HG03432 (cell line): ENCODE data around the gene YJEFN3.

ENCODE experiments used
- ATAC-seq: cut with Tn5 transposase; IDR thresholded peaks from one replicate; pipeline ENCODE4 v1.9.1; 2021; ENCODE audit warnings: mild to moderate bottlenecking, moderate library complexity; ENCODE audit not compliant: unreplicated experiment

The YJEFN3 gene

DNA sequence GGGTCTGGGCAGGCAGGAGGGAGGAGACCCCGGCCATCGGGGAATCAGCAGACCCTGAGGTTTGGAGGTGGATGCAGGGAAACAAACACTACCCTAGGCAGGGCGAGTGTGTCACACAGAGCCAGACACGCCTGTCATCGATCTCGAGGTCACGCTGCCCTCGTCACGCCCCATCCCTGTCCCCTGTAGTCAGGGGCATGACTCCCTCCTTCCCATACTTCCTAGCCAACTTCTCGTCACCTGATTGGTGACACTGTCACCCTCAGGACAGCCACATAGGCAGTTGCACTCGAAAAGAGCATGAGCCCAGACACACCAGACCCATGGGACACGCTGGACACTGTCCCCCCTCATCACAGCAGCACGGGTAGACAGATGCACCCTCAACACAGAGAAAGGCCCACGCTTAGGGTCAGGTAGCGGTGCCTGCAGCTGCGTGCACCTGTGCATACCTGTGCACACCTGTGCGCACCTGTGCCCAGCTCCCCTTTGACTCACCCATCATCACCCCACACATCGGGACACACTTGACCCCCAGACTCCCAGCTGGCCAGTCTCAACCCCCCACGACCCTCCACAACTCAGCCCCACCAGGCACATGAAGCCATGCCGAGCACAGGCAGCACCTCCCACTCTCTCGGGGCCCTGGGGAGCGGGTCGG, 21.2 kb downstream of the YJEFN3 start:
- ATAC-seq: no peak

DNA sequence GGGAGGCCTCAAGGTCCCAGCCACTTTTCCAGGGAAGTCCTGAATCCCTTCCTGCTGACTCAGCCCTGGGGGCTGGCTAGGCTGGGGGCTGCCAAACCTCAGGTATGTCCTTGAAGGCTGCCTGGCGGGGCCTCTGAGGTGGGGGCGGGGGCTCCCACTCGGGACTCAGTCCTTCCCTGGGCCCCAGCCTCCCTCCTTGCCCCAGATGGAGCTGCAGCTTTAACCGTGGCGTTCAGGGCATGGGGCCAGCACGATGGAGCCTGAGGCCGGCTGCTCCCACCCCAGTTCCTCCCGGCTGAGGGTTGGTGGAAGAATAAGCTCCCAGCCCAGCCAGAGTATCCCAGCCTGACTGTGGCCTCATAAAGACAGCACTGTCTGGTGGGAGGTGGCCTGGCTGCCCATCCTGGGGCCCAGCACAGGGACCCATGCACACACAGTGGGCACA, 21.8 kb downstream of the YJEFN3 start:
- no peak for ATAC-seq

DNA sequence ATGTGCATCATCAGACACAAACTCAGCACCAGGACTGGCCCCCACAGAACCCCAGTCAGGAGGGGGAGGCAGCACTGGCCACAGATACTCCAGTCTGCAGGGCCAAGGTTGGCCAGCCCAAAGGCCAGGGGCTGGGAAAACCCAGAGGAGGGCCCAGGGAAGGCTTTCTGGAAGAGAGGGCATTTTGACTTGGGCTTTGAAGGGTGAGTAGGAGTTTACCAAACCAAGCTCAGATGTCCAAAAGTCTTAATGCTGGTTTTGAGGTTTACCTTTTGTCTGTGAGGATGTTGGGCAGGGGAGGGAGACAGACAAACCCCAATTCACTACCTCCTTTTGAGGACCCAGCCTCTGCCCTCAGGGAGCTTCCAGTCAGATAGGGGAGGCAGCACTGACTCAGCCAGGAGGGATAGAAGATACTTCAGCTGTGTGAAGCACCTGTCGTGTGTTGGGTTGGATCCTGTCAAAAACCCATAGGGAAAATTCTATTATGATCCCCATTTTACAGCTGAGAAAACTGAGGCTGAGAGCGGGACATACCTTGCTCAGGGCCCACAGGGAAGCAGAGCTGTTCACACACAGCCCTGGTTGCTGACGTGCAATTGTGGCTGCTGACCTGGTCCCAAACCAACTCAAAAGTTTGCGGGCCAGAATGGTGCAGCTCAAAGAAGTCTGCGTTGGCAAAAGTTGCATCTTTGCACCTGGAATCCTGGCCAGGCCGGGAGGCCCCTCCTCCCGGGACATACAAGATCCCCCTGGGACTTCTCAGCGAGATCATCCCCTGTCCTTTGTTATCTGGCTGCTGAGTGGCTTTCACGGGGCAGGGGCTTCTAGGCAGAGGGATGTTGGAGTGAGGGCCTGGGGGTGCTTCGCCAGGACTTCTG, 22.5 kb downstream of the YJEFN3 start:
- no peak for ATAC-seq

DNA sequence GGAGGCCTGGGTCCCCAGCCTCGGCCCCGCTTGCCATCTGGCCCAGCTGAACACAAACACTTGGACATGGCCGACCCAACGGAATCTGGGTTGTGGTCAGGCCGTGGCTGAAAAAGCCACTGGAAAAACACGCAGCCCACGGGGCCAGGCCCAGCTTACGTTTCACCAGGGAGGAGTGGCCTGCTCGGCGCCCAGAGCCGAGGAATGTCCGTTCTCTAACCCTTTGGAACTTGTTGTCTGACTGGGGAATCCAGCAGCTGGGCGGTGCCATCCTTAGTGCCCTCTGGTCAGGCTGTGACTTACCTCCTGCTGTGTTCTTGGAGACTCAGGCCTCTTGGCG, 23.1 kb downstream of the YJEFN3 start:
- ATAC-seq: no peak

DNA sequence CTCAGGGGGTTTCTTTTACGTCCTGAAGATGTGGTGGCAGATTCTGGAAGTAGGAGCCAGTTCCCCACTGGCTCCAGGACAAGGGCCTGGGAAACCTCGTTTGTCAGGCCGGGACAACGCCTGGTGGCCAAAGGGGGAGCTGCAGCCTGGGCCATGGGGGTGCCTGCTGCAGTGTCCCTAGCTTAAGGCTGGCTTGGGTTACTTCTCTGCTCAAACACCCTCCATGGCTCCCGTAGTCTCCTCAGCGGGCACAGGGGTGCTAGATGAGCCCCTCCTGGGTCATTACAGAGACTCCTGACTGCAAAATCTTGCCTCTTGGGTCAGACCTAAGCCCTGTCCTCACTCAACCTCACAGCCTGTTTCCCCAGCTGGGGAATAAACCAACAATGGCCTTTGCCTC, 24.1 kb downstream of the YJEFN3 start:
- ATAC-seq: no peak

DNA sequence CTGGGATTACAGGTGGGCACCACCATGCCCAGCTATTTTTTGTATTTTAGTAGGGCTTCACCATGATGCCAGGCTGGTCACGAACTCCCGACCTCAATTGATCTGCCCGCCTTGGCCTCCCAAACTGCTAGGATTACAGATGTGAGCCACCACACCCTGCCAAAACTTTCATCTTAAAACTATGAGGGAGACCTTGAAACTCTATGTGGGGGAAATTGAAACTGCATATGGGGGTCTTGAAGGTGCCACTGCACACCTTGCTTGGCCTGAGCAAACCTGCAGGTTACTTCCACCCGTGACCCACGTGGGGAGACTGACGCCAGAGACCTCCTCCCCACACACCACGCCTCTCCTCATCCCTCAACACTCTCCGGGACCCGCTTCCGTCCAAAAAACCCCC, 25.0 kb downstream of the YJEFN3 start:
- ATAC-seq: no peak

DNA sequence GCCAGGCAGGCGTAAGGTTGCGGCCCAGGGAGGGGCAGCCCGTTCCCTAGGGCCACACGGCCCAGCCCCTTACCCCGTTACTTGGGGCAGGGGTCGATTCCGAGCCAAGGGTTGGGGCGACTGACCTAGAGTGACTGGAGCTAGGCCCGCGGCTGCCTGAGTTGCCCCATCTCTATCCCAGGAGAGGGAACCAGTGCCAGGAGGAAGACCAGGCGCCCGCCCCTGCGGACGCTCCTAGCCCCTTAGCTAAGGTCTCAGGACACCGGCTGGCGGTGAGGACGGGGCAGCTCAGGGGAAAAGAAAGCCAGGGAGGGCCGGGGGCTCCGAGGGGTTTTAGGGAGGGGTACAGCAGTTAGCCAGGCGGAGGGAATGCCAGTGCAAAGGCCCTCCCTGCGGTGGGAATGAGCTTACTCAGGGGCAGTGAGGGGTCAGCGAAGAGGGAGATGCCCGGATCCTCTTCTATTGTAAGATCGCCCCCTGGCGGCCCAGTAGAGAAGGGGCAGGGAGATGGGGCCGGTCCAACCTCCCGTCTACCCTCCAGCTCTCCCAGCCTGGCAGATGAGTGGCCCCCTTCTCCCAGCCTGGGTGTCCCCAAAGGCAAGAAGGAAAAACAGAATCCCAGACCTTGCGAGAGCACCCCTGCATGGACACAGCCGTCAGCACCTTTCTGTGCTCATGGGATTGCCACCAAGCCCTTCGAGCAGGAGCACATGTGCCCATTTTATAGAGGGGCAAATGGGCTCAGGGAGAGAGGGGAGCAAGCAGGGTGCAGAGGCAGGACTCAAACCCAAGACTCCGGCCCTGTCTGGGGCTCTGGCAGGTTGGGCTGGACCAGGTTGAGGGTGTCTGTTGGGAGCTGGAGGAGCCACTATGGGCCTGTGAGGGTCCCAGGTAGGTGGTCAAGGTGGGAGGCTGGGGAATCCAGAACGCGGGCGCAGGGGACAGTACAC, 25.6 kb downstream of the YJEFN3 start:
- ATAC-seq: no peak

DNA sequence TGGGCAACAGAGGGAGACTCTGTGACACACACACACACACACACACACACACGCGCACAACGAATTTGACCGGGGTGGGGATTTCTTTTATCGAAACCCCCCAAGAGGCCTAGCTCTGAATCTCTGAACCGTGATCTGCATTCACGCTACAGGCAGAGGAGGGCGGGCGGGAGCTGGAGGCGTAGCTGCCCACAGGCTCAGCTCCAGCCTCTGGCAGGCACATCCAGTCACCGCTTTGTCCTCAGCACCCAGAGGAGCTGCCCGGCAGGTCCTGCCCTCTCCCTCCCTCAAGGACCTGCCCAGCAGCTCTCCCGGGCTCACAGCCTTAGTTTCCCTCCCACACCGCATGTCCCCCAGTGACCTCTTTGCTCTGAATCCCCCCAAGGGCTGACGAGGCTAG, 29.3 kb downstream of the YJEFN3 start:
- ATAC-seq: no peak

DNA sequence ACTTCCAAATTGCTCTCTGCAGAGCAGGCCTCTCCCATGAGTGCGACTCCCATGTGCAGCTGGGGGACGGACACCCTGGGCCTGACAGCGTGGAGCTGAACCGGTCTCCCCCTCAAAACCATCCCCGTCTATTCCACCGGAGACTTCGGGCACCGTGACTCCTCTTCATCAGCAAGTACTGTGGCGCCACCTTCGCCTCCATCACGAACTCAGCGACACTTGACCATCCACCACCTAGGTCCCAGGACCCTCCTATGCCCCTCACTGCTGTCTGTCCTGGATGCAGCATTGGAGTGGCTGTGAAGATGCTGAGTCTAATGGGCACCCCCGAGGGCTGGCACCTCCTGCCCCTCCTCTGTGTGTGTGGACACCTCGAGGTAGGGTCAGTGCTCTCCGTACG, 29.9 kb downstream of the YJEFN3 start:
- ATAC-seq: no peak

DNA sequence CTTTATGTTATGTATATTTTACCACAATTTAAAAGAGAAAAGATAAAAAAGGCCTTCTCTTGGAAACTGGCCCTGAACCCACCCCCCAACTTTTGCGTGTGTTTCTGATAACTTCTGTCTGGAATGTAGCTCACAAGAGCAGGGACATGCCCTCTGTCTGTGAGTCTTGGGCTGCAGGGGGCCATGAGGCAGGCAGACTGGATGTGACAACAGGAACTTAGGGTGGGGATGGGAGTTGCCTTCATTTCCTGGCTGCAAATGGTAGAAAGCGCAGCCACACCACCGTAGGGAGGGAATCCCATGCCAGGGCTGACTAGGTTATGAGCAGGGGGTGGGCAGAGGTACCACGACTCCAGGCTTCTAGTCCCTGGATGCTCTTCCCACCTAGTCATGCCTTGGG, 31.2 kb downstream of the YJEFN3 start:
- ATAC-seq: no peak

DNA sequence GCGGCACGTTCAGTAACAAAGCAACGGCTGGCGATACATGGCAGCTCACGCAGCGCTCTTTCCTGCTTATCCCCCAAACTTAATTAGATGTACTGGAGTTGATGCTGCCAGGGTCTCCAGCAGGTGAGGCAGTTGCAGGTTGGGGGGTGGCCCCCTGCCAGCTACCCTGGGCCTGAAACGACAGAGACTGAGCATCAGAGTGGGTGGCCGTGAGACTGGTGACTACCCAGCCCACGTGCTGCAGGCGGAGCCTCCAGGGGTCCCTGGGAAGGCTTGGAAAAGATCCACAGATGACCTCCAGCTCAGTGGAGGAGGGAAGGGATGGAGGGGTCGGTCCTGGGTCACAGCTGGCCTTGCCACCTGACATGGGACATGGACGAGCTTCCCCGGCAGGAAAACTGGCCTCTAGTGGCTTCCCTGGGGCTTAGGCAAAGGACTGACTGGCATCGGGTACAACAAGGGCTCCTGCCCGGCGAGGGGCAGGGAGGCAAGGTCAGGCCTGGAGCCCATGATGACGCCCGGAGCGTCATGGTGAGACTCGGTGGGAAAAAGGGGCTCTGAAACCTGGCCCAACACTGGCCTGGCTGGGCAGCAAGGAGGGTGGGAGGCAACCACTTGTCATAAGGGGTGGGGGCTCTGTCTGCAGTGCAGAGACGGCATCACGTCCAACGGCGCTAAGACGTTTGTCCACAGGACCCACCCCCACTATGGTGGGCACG, 33.4 kb downstream of the YJEFN3 start:
- ATAC-seq: no peak

DNA sequence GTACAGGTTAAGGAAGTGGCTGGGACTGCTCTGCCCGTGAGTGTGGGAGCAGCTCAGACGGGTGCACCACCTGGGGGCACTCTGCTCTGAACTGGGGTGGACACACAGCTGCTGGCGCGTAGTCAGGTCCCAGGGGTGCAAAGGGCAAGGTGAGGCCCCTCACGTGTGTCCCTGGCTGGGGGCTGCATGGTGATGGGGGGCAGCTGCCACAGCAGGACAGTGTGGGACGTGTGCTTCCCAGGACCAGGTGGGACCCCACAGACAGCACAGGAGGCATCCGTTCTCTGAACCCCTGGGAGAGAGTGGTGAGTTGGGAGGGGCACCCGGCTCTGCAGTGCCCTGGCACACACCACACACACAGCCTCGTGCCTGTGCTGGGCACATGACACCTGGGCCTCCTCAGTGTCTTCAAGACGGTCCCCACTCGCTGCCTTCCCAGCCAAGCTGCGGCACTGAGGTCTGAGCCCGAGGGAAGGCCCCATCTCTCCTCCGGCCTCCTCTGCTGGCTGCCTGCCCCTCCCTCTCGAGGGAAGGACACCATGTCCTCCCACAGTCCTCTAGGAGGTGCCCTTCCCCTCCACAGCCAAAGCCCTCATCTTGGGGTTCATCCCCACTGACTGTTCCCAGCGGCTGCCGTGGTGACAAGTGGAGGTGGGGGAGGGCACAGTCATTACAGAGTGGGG, 34.1 kb downstream of the YJEFN3 start:
- no peak for ATAC-seq

DNA sequence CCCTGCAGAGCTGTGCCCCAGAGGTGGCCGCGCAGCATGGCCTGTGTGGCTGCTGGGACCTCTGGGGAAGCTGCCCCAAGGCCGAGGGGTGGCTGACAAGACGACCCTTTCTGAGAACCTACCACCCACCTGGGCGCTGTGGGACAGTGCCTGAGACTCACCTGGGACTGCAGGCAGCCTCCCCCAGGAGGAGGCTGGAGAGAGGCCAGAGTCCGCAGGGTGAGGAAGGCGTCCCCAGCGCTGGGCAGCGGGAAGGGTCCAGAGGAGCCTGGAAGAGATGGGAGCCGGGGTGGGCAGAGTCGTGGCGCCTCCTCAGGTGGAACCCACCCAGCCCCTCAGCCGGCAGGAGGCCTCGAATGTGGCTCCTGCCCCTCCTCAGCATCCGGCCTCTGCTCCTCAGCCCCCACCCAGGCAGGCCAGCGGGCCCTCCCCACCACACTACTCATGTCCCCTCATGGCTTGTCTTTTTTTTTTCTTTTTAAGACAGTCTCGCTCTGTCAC, 34.7 kb downstream of the YJEFN3 start:
- no peak for ATAC-seq

DNA sequence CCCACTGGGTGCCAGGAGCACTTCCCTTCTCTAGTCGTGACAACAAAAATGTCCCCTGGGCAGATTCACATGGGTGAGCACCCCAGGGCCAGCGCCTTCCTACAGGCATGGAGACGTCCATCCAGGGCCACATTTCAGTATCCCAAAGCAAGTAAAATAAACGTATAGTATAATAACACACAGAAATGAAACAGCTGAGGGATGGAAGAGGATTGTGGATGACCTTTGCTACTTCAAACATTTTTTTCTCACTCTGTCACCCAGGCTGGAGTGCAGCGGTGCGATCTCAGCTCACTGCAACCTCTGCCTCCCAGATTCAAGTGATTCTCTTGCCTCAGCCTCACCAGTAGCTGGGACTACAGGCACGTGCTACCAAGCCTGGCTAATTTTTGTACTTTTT, 37.6 kb downstream of the YJEFN3 start:
- no peak for ATAC-seq

DNA sequence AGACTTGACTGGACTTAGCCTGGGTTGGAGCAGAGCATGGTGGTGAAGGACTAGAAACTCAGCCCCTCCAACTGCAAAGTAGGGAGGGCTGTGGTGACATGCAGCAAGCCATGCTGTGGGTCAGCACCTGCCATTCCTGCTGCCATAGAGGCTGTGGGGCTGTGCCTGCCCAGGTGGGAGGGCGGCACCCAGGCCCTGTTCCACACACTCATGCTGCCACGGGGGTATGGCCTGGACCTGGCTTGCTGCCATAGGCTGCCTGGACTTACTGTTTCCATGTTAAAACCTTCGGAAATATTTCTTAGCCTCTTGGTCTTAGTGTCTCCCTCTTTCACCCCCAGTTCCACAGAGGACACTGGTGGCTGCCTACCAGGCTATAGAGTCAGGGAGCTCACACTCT, 38.7 kb downstream of the YJEFN3 start:
- no peak for ATAC-seq

DNA sequence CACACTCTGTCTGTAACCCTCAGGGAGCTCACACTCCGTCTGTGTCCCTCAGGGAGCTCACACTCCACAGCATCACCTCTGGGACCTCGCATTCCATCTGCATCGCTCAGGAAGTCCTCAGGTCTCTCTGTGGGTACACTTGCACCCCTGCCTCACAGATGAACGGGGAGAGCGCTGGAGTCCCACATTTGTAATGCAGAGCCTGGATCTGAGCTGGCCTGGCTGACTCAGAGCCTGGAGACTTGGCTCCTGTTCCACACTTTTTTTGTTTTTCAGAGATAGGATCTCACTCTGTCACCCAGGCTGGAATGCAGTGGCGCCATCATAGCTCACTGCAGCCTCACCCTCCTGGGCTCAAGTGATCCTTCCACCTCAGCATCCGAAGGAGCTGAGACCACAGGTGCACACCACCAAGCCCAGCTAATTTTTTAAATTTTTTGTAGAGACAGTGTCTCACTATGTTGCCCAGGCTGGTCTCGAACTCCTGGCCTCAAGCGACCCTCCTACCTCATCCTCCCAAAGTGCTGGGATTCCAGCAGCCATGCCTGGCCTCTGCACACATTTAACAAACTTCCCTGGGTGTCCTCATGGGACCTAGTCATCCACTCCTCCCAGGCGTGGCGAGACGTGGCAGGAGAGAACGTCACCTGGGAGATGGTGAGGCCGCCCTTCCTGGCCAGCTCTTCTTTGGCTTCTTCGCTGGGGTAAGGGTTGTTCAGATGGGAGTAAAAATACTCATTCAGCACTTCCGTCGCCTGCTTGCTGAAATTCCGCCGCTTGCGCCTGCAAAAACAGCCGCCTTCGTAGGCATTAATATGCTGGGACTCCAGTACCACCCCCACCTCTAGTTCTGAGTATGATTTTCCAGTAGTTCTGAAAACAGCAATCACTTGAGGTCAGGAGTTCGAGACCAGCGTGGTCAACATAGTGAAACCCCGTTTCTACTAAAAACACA, 40.4 kb downstream of the YJEFN3 start:
- ATAC-seq: no peak

DNA sequence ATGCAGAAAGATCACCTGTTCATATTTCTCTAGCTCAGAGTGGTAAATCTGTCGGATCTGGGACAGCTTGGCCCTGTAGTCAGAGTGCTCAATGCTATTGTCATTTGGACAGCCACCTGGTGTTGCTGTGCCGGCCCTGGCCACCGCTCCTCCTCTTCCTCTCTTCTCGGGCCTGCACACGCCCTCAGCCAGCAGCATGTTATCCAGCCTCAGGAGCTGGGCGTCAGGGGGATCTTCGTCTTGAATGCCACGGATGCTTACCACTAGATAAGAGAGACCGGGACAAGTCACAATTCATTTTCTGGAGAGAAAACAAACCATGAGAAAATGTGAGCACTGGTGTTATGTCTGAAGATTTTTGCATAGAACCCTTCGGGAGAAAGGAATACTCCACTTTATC, 41.9 kb downstream of the YJEFN3 start:
- ATAC-seq: no peak

DNA sequence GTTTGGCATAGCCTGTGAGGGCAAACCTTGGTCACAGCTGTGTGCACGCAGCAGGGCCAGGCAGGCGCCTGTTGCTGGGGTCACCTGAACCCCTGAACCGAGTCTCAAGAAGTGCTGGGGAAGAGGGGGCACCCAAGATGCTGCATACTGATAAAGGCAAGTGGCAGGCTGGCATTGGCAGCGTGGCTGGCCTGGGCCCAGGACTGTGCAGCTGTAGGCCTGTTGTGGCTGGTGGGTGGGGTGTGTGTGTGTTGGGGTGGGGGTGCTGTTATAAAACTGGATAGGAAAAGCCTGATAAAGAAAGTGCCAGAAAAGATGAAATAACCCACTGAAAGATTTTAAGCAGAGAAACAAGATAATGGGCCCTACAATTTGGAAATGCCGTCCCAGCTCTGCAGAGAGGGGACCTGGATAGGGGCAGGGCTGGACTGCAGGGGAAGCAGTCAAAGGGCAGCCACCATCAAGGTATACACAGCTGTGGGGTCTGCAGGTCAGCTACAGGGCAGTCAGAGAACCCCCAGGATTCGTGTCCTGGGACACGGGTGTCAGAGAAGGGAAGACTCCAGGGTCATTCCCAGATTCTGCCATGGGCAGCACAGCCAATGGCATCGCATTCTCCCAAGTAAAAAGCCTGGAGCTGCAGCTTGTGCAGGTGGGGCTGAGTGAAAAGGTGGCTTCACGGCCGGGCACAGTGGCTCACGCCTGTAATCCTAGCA, 42.5 kb downstream of the YJEFN3 start:
- ATAC-seq: no peak
